ENCODE data around the gene PREX1.
"Not testable (repeated sequence)": the region's sequence is repeated elsewhere in the genome, so short reads cannot be mapped to it uniquely, and the experiment has no call there.

PREX1 gene

DNA sequence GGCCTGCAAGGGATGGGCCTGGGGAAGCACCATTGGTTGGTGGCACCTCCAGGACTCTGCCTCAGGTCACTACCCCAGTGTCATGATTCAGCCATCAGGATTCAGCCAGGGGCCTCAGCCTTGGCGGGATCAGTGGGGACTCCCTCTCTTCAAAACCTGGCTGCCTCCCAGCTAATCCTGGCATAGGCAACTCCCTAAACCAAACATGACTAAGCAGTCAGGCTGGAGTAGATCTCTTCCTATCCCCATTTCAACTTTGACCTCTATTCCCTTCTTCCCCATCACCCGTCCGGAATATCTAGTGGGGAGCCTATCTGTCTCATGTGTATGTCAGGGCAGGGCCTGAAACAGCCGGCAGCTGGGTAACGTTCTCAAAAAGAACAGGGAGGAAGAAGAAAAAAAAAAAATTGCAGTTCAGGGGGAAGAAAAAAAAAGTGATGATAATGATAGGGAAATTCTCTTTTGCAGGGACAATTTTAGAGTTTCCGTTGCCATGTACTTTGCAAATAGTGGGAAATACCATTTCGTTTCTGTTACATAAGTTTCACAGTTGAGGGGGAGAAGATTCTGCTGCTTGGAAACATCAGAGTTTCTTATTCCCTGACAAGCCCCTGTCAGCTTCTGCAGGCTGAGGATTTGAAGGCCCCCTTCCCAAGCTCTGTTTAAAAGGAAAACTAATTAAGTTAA is 4.1 kb upstream of the PREX1 start:
- Histone ChIP-seq H3K27me3 (ENCODE audit: insufficient read depth, low read length) (peaks cover 30% of the 10 kb centered on the region), H3K36me3 (ENCODE audit: insufficient read depth, low read depth, low read length) (no peaks in the 10 kb centered on the region), H3K4me1 (ENCODE audit: insufficient read depth, low read length) (no peaks in the 10 kb centered on the region), H3K4me3 (ENCODE audit: low read length) (no peak overlapping the region), H3K9ac (ENCODE audit: low read depth, low read length) (no peak overlapping the region), H3K27ac (ENCODE audit: low read length) (no peak overlapping the region), H3K9me3 (ENCODE audit: insufficient read depth, low read depth, low read length) (no peaks in the 10 kb centered on the region)

DNA sequence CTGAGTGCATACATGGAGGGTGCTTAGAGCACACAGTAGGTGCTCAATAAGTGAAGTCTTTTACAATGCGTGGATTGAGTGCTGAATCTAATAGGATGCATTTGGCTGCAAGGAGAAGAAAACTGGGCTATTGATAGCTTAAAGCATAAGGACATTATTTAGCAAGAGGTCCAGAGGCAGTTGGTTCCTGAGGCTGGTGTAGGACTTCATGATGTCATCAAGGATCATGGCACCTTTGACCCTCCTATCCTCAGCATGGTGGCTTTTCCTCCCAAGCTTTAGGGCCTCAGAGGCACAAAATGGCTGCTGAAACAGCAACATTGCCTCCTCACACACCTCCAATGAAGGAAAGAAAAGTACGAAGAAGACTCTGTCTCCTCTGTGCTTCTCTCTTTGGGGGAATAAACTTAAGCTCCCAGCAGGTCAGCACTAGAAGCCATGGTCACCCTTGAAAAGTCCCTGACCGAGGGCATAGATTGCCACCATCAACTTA is 3.1 kb upstream of the PREX1 start:
- peaks cover 3% of the 10 kb centered on the region; the same call in 1 of the 2 replicates for H3K4me1 ChIP-seq (ENCODE audit: insufficient read depth, low read length)
- no peak overlapping the region for H3K27ac ChIP-seq (ENCODE audit: low read length)
- peaks cover 39% of the 10 kb centered on the region for H3K27me3 ChIP-seq (ENCODE audit: insufficient read depth, low read length)
- no peak overlapping the region for H3K4me3 ChIP-seq (ENCODE audit: low read length)
- no peaks in the 10 kb centered on the region for H3K9me3 ChIP-seq (ENCODE audit: insufficient read depth, low read depth, low read length)
- H3K9ac ChIP-seq (ENCODE audit: low read depth, low read length) = no peak overlapping the region
- no peaks in the 10 kb centered on the region for H3K36me3 ChIP-seq (ENCODE audit: insufficient read depth, low read depth, low read length)

DNA sequence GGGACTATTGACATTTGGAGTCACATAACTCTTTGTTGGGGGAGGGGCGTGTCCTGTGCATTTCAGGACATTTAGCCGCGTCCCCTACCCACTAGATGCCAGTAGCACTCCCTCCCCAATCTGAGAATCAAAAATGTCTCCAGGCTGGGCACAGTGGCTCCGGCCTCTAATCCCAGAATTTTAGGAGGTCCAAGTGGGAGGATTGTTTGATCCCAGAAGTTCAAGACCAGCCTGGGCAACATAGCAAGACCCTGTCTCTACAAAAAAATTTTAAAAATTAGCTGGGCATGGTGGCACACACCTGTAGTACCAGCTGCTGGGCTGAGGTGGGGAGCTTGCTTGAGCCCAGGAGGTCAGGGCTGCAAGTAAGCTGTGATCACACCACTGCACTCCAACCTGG is 2.1 kb upstream of the PREX1 start:
- H3K27ac ChIP-seq (ENCODE audit: low read length) = no peak overlapping the region
- H3K4me1 ChIP-seq (ENCODE audit: insufficient read depth, low read length) = peaks cover 10% of the 10 kb centered on the region; the same call in 1 of the 2 replicates
- H3K9me3 ChIP-seq (ENCODE audit: insufficient read depth, low read depth, low read length) = no peaks in the 10 kb centered on the region
- H3K27me3 ChIP-seq (ENCODE audit: insufficient read depth, low read length) = peaks cover 48% of the 10 kb centered on the region
- no peak overlapping the region for H3K4me3 ChIP-seq (ENCODE audit: low read length)
- no peaks in the 10 kb centered on the region for H3K36me3 ChIP-seq (ENCODE audit: insufficient read depth, low read depth, low read length)
- no peak overlapping the region for H3K9ac ChIP-seq (ENCODE audit: low read depth, low read length)

DNA sequence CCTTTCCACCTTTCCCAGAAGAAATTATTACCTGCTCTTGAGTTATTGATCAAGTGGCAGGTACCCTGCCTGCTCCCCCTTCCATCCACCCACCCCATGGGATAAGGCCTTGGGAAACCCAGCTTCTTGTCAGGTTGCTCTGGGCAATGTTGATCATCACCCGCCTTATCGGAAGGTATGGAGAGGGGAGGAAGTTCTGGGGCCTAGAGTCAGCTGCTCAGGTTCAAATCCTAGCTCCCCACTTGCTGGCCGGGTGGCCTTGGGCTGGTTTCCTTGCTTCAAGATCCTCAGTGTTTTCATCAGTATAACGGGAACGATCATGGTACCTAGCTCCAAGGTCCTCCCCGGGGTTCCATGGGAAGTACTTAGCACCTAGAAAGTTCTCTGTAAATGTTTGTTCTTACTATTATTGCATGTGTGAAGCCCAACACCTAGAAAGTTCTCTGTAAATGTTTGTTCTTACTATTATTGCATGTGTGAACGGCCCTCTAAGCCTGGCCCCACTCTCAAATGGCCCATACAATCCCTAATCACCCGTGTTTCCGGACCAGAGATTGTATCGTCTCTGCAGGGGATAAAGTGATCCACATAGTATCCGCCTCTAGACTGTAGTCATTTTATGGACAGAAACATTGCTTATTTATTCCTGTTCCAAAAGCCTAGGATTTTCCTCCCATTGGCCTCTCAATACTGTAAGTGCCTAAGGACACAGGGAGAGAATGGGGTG is 1.1 kb upstream of the PREX1 start:
- Histone ChIP-seq H3K9me3 (ENCODE audit: insufficient read depth, low read depth, low read length) (no peaks in the 10 kb centered on the region), H3K27me3 (ENCODE audit: insufficient read depth, low read length) (peaks cover 58% of the 10 kb centered on the region), H3K27ac (ENCODE audit: low read length) (no peak overlapping the region), H3K4me3 (ENCODE audit: low read length) (peak overlapping the region; percentile 70), H3K4me1 (ENCODE audit: insufficient read depth, low read length) (peaks cover 13% of the 10 kb centered on the region; the same call in 1 of the 2 replicates), H3K9ac (ENCODE audit: low read depth, low read length) (peak overlapping the region; percentile 48; the same call in 1 of the 2 replicates), H3K36me3 (ENCODE audit: insufficient read depth, low read depth, low read length) (no peaks in the 10 kb centered on the region)

DNA sequence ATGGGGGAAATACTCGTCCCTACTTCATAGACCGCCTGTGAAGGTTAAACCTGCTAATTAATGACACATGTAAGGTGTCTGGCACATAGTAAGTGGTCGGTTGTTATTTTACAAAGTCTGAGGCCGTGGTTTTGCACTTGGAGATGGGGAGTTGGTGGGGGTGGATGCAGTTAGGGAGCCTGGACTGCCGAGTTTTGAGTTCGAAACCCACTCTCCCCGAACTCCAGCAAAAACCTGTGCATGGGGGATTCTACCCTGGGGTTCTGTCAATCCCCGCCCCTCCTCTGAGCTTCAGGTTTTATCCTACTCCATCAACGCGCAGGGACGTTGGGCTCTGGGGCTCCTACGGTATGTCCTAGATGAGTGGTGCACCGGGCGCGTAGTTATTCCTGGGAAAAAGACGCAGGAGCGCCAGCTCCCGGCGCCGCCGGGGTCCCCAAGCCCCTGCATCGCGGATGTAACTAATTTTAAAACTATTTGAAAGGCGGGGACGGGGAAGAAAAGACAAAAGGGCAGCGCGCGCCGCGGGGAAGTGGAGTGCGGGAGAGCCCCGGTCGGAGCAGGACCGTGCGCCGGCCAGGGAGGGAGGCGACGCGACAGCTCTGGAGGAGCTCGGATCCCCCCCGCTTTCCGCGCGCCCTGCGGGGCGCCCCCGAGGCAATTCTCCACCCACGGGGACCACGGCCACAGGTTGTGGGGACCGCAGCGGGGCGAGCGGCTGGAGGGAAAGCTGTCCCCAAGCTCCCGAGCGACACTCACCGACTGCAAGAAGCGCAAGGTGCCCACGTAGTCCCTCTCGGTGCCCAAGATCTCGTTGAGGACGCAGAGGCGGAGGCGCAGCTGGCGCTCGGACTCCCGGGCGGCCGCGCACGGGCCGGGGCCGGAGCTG is 672 bp downstream of the PREX1 start:
- H3K9ac ChIP-seq (ENCODE audit: low read depth, low read length) = peak overlapping the region; percentile 67; the same call in 1 of the 2 replicates

DNA sequence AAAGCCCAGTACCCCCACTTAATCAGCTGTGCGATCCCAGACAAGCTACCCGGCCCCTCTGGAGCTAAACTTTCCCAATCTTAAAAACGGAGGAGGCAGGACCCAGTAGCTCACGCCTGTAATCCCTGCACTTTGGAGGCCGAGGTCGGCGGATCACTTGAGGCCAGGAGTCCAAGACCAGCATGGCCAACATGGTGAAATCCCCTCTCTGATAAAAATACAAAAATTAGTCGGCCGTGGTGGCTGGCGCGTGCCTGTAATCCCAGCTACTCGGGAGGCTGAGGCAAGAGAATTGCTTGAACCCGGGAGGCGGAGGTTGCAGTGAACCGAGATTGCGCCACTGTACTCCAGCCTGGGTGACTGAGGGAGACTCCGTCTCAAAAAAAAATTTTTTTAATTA is 1.3 kb downstream of the PREX1 start:
- H3K27ac ChIP-seq (ENCODE audit: low read length); H3K36me3 ChIP-seq (ENCODE audit: insufficient read depth, low read depth, low read length); H3K9me3 ChIP-seq (ENCODE audit: insufficient read depth, low read depth, low read length): not testable (repeated sequence)
- Histone ChIP-seq H3K27me3 (ENCODE audit: insufficient read depth, low read length) (peaks cover 64% of the 10 kb centered on the region), H3K4me1 (ENCODE audit: insufficient read depth, low read length) (peaks cover 13% of the 10 kb centered on the region; the same call in 1 of the 2 replicates), H3K9ac (ENCODE audit: low read depth, low read length) (peak overlapping the region; percentile 67; the same call in 1 of the 2 replicates), H3K4me3 (ENCODE audit: low read length) (peak overlapping the region; percentile 82)

More for the DNA sequence above, 672 bp downstream of the PREX1 start:
- Histone ChIP-seq H3K9me3 (ENCODE audit: insufficient read depth, low read depth, low read length) (no peaks in the 10 kb centered on the region), H3K27me3 (ENCODE audit: insufficient read depth, low read length) (peaks cover 64% of the 10 kb centered on the region), H3K36me3 (ENCODE audit: insufficient read depth, low read depth, low read length) (no peaks in the 10 kb centered on the region), H3K4me3 (ENCODE audit: low read length) (peak overlapping the region; percentile 82), H3K4me1 (ENCODE audit: insufficient read depth, low read length) (peaks cover 13% of the 10 kb centered on the region; the same call in 1 of the 2 replicates), H3K27ac (ENCODE audit: low read length) (no peak overlapping the region)

DNA sequence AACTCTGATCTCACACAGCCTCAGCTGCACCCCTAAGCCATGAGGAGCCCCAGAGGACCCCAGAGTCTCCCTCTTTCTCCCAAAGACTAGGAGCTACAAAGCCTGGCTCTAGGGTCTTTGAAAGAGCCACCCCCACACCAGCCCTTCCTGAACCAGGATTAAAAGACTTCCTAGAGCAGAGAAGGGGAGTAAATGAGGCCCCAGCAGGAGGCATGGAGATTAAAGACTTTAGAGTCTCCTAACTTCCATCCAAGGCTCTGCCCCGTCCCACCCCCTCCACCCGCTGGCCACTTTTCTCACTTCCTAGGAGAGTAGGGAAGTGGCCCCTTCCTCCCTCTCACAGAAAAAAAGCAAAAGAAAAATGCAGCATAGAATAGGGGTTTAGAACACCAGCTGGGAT is 1.7 kb downstream of the PREX1 start:
- H3K4me3 ChIP-seq (ENCODE audit: low read length) = peak overlapping the region; percentile 82
- peaks cover 13% of the 10 kb centered on the region; the same call in 1 of the 2 replicates for H3K4me1 ChIP-seq (ENCODE audit: insufficient read depth, low read length)

DNA sequence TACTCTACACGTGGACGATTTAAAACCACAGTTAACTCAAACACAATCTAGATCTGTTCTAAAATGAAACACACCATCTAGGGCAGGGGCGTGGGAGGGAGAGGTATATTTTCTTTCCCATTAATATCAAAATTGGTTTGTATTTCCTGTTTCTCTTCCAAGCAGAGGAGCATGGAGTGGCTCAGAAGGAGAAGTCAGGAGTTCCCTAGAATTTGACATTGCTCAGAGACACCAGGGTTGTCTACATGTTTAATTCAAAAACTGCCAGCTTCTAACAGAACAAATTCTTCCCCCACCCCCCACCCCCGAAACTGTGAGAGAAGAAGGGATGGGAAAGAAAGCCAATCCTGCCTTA is 2.3 kb downstream of the PREX1 start:
- no peaks in the 10 kb centered on the region for H3K9me3 ChIP-seq (ENCODE audit: insufficient read depth, low read depth, low read length)
- H3K27me3 ChIP-seq (ENCODE audit: insufficient read depth, low read length) = peaks cover 63% of the 10 kb centered on the region
- no peaks in the 10 kb centered on the region for H3K36me3 ChIP-seq (ENCODE audit: insufficient read depth, low read depth, low read length)
- H3K4me3 ChIP-seq (ENCODE audit: low read length) = peak overlapping the region; percentile 82; the same call in 1 of the 2 replicates
- H3K9ac ChIP-seq (ENCODE audit: low read depth, low read length) = no peak overlapping the region
- no peak overlapping the region for H3K27ac ChIP-seq (ENCODE audit: low read length)
- peaks cover 13% of the 10 kb centered on the region; the same call in 1 of the 2 replicates for H3K4me1 ChIP-seq (ENCODE audit: insufficient read depth, low read length)

More for the DNA sequence above, 1.7 kb downstream of the PREX1 start:
- Histone ChIP-seq H3K27me3 (ENCODE audit: insufficient read depth, low read length) (peaks cover 64% of the 10 kb centered on the region), H3K27ac (ENCODE audit: low read length) (no peak overlapping the region), H3K36me3 (ENCODE audit: insufficient read depth, low read depth, low read length) (no peaks in the 10 kb centered on the region), H3K9ac (ENCODE audit: low read depth, low read length) (peak overlapping the region; percentile 67; the same call in 1 of the 2 replicates), H3K9me3 (ENCODE audit: insufficient read depth, low read depth, low read length) (no peaks in the 10 kb centered on the region)

DNA sequence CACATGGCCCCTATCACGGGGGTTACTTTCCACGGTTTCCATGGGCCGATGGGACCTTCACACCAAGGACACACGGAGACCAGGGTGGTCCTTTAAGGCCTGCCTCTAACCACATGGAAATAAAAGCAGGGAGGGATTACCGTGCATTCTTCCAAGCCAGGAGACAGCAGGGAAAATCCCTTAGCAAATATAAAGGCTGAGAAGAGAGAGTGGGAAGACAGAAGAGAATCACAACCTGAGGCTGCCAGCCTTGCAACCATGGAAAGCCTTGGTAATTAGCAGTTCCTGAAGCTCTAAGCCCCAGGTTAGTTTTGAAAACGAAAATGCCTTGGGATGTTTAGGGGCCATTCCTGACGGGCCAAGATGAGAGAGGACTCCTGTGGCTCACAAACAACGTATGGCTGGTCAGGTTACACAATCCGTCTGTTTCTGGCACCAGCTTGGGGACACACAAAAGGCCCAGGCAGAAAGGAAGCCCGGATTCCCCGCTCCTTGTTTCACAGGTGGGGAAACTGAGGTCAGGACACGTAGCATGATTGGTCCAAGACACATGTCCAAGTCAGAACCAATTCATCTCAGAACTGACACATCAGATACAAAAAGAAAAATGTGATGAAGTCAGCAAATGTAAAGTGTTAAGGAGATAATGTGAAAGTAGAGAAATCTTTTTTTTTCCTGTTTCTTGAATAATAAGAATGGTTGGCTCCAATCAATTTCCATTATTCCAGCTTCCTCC is 2.8 kb downstream of the PREX1 start:
- Histone ChIP-seq H3K27me3 (ENCODE audit: insufficient read depth, low read length) (peaks cover 58% of the 10 kb centered on the region), H3K4me1 (ENCODE audit: insufficient read depth, low read length) (peaks cover 13% of the 10 kb centered on the region; the same call in 1 of the 2 replicates), H3K9me3 (ENCODE audit: insufficient read depth, low read depth, low read length) (no peaks in the 10 kb centered on the region), H3K9ac (ENCODE audit: low read depth, low read length) (no peak overlapping the region), H3K4me3 (ENCODE audit: low read length) (peak overlapping the region; percentile 82; the same call in 1 of the 2 replicates), H3K36me3 (ENCODE audit: insufficient read depth, low read depth, low read length) (no peaks in the 10 kb centered on the region), H3K27ac (ENCODE audit: low read length) (no peak overlapping the region)

DNA sequence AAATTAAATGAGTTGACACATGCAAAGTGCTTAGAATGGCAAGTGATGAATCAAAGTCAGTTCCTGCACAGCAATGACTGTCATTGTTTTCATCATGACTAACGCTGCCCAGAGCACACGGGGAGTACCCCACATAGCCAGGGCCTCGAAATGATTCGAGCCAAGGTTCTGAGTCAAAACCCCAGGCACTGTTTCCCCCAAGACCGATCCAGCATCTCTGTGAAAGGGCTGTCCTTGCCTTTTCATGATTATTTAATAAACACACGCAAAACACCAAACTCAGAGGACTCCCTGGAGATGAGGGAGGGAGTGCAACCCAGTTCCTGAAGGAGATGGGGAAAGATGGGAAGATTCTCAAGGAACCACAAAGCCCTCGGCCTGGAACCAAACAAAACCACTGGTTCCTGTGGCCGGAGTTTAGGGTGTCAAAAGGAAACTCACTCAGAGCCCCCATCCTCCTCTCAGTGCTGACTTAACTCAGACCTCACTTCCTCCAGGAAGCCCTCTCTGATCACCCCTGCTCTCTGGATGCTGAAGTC is 3.8 kb downstream of the PREX1 start:
- Histone ChIP-seq H3K36me3 (ENCODE audit: insufficient read depth, low read depth, low read length) (no peaks in the 10 kb centered on the region), H3K27ac (ENCODE audit: low read length) (no peak overlapping the region), H3K4me1 (ENCODE audit: insufficient read depth, low read length) (peaks cover 13% of the 10 kb centered on the region; the same call in 1 of the 2 replicates), H3K9me3 (ENCODE audit: insufficient read depth, low read depth, low read length) (no peaks in the 10 kb centered on the region), H3K27me3 (ENCODE audit: insufficient read depth, low read length) (peaks cover 48% of the 10 kb centered on the region), H3K4me3 (ENCODE audit: low read length) (no peak overlapping the region), H3K9ac (ENCODE audit: low read depth, low read length) (no peak overlapping the region)
